Neural progenitor cell (in vitro differentiated cells): ENCODE measurements around the gene ZNF628.

Experiments used
- EZH2 ChIP-seq: fragments of 200-600 bp; sonication (generic); IDR thresholded peaks from 2 replicates; pipeline ENCODE4 v1.6.1; 2017; ENCODE audit warnings: antibody characterized with exemption, mild to moderate bottlenecking, moderate library complexity
- TF ChIP-seq, protein P1 (sequence below): fragments of 200-600 bp; sonication (generic); IDR thresholded peaks from 2 replicates; pipeline ENCODE4 v1.5.1; 2017; ENCODE audit warnings: antibody characterized with exemption, mild to moderate bottlenecking

DNA sequence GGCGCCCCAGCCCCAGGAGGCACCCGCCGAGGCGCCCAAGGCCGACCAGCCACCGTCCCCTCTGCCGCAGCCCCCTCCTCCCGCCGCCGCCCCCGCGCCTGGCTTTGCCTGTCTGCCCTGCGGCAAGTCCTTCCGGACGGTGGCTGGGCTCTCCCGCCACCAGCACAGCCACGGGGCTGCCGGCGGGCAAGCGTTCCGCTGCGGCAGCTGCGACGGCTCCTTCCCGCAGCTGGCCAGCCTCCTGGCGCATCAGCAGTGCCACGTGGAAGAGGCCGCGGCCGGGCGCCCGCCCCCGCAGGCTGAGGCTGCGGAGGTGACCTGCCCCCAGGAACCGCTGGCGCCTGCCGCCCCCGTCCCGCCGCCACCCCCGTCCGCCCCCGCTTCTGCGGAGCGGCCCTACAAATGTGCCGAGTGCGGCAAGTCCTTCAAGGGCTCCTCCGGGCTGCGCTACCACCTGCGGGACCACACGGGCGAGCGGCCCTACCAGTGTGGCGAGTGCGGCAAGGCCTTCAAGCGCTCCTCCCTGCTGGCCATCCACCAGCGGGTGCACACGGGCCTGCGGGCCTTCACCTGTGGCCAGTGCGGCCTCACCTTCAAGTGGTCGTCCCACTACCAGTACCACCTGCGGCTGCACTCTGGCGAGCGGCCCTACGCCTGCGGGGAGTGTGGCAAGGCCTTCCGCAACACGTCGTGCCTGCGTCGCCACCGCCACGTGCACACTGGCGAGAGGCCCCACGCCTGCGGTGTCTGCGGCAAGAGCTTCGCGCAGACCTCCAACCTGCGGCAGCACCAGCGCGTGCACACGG is 5.9 kb downstream of the ZNF628 start:
- TF ChIP-seq EZH2: no peak
- TF ChIP-seq, protein P1, sequence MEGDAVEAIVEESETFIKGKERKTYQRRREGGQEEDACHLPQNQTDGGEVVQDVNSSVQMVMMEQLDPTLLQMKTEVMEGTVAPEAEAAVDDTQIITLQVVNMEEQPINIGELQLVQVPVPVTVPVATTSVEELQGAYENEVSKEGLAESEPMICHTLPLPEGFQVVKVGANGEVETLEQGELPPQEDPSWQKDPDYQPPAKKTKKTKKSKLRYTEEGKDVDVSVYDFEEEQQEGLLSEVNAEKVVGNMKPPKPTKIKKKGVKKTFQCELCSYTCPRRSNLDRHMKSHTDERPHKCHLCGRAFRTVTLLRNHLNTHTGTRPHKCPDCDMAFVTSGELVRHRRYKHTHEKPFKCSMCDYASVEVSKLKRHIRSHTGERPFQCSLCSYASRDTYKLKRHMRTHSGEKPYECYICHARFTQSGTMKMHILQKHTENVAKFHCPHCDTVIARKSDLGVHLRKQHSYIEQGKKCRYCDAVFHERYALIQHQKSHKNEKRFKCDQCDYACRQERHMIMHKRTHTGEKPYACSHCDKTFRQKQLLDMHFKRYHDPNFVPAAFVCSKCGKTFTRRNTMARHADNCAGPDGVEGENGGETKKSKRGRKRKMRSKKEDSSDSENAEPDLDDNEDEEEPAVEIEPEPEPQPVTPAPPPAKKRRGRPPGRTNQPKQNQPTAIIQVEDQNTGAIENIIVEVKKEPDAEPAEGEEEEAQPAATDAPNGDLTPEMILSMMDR: no peak
